Psoas muscle (tissue), 8 donors: Measurements from ENCODE around the gene GCNT2. TPM values are rescaled to one million over a fixed set of nuclear protein-coding genes. Genes with fewer than 3 reads are reported as not detected.
"Not testable (repeated sequence)": the region's sequence is repeated elsewhere in the genome, so short reads cannot be mapped to it uniquely, and the experiment has no call there.

ENCODE experiments used
- ATAC-seq, 4 donors: fragments of 200-7000 bp; cut with Tn5 transposase; one replicate each; pipeline ENCODE4 v1.9.1; 2020; ENCODE audit warnings: moderate library complexity in 3 of 4, mild to moderate bottlenecking in 2 of 4
- DNase-seq, 2 donors: peaks; one replicate each; pipeline ENCODE4 v3.0.0-alpha.2; 2020
- H3K27ac ChIP-seq: fragments of 200-600 bp; one replicate; pipeline ENCODE4 v1.8.0; 2022
- H3K27me3 ChIP-seq, 3 donors: fragments of 200-600 bp in 1 of 3; one replicate each; pipeline versions ENCODE4 v1.6.1 to v1.8.0; 2013 to 2022; ENCODE audit warnings: low read length in 2 of 3, mild to moderate bottlenecking in 2 of 3, moderate library complexity in 1 of 3; ENCODE audit not compliant: insufficient read depth in 3 of 3
- H3K36me3 ChIP-seq, 2 donors: fragments of 200-600 bp in 1 of 2; one replicate each; pipeline versions ENCODE4 v1.6.1 to v1.8.0; 2013 to 2022; ENCODE audit warnings: low read depth in 1 of 2, mild to moderate bottlenecking in 1 of 2, moderate library complexity in 1 of 2; ENCODE audit not compliant: insufficient read depth in 1 of 2
- H3K4me1 ChIP-seq: fragments of 200-600 bp; one replicate; pipeline ENCODE4 v1.8.0; 2022
- H3K4me3 ChIP-seq: fragments of 200-600 bp; one replicate; pipeline ENCODE4 v1.8.0; 2022; ENCODE audit warnings: mild to moderate bottlenecking
- H3K9me3 ChIP-seq: fragments of 200-600 bp; one replicate; pipeline ENCODE4 v1.8.0; 2022
- CTCF ChIP-seq: fragments of 200-600 bp; IDR thresholded peaks from one replicate; pipeline ENCODE4 v1.8.0; 2022; ENCODE audit warnings: antibody characterized with exemption
- WGBS, 3 donors: extraction: QIAGEN DNeasy Blood & Tissue Kit; methylation state at CpG; one replicate each; pipeline versions ENCODE4 v1.1.6 to v1.1.7; 2013; 5-methylcytosine and 5-hydroxymethylcytosine counted together
- intact Hi-C, 2 donors: fragments of 100-400 bp; cut with DNase I; formaldehyde crosslinking; loops; one replicate each; pipeline versions ENCODE4 v1.11.0 to v1.14.2; 2022
- polyA plus RNA-seq, 3 donors: library from polyadenylated mRNA; stranded (reverse); fragments of 200-250 nt; gene quantifications; one replicate each; pipeline ENCODE4 v1.2.3, GENCODE V29; 2013
- total RNA-seq, 4 donors: library from RNA; stranded (reverse); fragmentation: NEBNext Ultra II Directional in 2 of 4; extraction: Animal tissue kit (Norgen Biotek cat#: 25700) in 2 of 4; gene quantifications; one replicate each; pipeline versions ENCODE4 v1.2.1 to v1.2.4, GENCODE V29; 2021 to 2023
- donor health status: healthy with polysubstance abuse.
- donor health status: DM: no; HTN: no; CAD: no; lungs with moderate emphysema.
- donor health status: Bipolar disorder and iron deficiency.
- donor health status: healthy.
- donor health status: DM: yes; HTN: yes; CAD: no.
- donor health status: DM: no; HTN: no; CAD: no.
- donor health status: DM: no; HTN: no; CAD: no.
- donor health status: DM: yes; HTN: yes; CAD: no.

Gene GCNT2
- total and polyA plus RNA-seq, 7 donors = 0.27 to 23.1 (median 10.1) TPM

- 76 to 90% (median 83%) methylated on average over 7 of the region's 7 CpGs for WGBS, 3 donors
- H3K36me3 ChIP-seq = no peaks in the 10 kb centered on the region
- intact Hi-C loops = no loop called here
- DNase-seq = no peak
- H3K4me3 ChIP-seq = no peak overlapping the region
- H3K9me3 ChIP-seq = no peaks in the 10 kb centered on the region
- no peak for TF ChIP-seq CTCF
- no peaks in the 10 kb centered on the region for H3K4me1 ChIP-seq
- no peak for ATAC-seq
- no peak overlapping the region for H3K27ac ChIP-seq
- peaks cover 0 to 10% (median 0%) of the 10 kb centered on the region in 3 donors for H3K27me3 ChIP-seq
These were observed 77.9 kb downstream of the GCNT2 start for GRCh38 chr6:10599046-10599445.

DNA sequence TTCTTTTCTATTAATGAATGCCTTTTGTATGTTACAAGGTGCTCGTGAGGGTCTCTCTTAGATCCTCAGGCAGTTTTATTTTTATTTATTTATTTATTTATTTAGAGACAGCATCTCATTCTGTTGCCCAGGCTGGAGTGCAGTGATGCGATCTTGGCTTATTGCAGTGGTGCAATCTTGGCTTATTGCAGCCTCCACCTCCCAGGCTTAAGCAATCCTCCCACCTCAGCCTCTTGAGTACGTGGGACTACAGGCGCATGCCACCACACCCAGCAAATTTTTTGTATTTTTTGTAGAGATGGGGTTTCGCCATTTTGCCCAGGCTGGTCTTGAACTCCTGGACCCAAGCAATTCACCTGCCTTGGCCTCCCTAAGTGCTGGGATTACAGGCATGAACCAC lies 79.5 kb downstream of the GCNT2 start:
- ATAC-seq, H3K27ac ChIP-seq, H3K4me1 ChIP-seq, H3K4me3 ChIP-seq, intact Hi-C loops, H3K9me3 ChIP-seq, DNase-seq, H3K36me3 ChIP-seq: not testable (repeated sequence)
- peaks cover 0 to 10% (median 0%) of the 10 kb centered on the region in 3 donors for H3K27me3 ChIP-seq
- WGBS, 3 donors = 81 to 93% (median 90%) methylated on average over 5 of the region's 5 CpGs

DNA sequence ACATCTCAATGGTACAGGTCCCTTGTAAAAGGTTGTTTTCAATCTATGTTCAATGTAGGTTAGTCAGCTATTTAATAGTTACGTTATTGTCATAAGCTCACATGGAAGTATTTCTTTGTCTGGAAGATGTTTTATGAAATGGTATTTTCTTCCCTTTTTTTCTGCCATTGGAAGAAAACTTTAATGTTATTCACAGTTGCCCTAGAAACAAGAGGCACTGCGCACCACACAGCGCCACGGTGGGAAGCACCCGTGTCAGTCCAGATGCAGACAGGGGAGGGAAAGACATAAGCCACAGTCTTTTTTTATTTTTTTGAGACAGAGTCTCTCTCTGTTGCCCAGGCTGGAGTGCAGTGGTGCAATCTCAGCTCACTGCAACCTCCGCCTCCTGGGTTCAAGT lies 82.1 kb downstream of the GCNT2 start:
- 88 to 92% (median 91%) methylated on average over 6 of the region's 6 CpGs for WGBS, 3 donors
- H3K4me1 ChIP-seq = no peaks in the 10 kb centered on the region
- no peaks in the 10 kb centered on the region for H3K36me3 ChIP-seq
- peaks cover 0 to 8% (median 0%) of the 10 kb centered on the region in 3 donors for H3K27me3 ChIP-seq
- intact Hi-C loops = no loop called here
- no peak for TF ChIP-seq CTCF
- H3K4me3 ChIP-seq = no peak overlapping the region
- no peak overlapping the region for H3K27ac ChIP-seq
- no peaks in the 10 kb centered on the region for H3K9me3 ChIP-seq
- ATAC-seq = no peak
- DNase-seq = no peak

DNA sequence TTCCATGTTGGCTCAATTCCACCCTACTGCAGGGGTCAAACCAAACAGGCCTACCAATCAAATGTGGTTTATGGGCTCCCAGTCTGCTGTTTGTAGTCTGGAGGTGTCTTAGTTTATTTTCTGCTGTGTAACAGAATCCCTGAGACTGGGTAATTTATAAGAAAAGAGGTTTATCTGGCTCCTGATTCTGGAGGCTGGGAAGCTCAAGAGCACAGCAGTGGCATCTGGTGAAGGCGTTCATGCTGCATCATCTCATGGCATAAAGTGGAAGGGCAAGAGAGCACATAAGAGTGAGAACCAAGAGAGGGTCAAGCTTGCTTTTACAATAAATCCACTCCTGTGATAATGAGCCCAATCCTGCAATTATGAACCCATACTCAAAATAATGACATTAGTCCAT lies 87.9 kb downstream of the GCNT2 start:
- Histone ChIP-seq H3K36me3 (no peaks in the 10 kb centered on the region), H3K4me3 (no peak overlapping the region), H3K27ac (no peak overlapping the region), H3K27me3 (no peaks in the 10 kb centered on the region), H3K4me1 (no peaks in the 10 kb centered on the region), H3K9me3 (no peaks in the 10 kb centered on the region)
- no peak for ATAC-seq
- DNase-seq = no peak
- WGBS, 3 donors = 90 to 100% (median 97%) methylated on average over 1 of the region's 1 CpG
- intact Hi-C loops = no loop called here
- TF ChIP-seq CTCF = no peak

GRCh38 chr6:10610289-10610688 lies 89.1 kb downstream of the GCNT2 start:
- no peak for TF ChIP-seq CTCF
- peak; percentile 70 to 92 (median 91) for ATAC-seq
- 32 to 59% (median 36%) methylated on average over 1 of the region's 1 CpG for WGBS, 3 donors
- H3K9me3 ChIP-seq = no peaks in the 10 kb centered on the region
- H3K36me3 ChIP-seq = no peaks in the 10 kb centered on the region
- H3K27ac ChIP-seq = peak overlapping the region; percentile 16
- DNase-seq = peak; percentile 44 to 57
- intact Hi-C loops = no loop called here
- H3K4me3 ChIP-seq = no peak overlapping the region
- H3K4me1 ChIP-seq = no peaks in the 10 kb centered on the region
- no peaks in the 10 kb centered on the region for H3K27me3 ChIP-seq
